Activated CD8-positive, alpha-beta memory T cell treated with anti-CD3 and anti-CD28 coated beads for 4 hours (primary cell): ENCODE measurements around the gene PRR7.

Experiments used
- DNase-seq, 2 donors: peaks; one replicate each; pipeline ENCODE4 v3.0.0-alpha.2; 2020; ENCODE audit warnings: low read depth in 2 of 2

PRR7 gene

DNA sequence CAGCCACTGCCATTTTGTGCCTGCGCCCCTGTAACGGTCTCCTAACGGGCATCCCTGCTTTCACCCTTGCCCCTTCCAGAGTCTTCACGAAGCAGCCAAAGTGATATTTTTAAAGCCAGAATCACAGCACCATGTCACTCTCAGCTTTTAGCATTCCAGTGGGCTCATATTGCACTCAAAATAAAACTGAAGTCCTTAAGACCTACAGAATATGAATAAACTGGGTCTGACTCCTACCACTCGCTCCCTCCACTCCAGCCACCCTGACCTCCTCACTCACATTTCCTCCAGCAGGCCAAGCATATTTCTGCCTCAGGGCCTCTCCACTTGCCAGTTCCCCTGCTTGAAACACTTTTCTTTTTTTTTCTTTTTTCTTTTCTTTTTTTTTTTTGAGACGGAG lies 53.2 kb downstream of the PRR7 start:
- DNase-seq: no peak

DNA sequence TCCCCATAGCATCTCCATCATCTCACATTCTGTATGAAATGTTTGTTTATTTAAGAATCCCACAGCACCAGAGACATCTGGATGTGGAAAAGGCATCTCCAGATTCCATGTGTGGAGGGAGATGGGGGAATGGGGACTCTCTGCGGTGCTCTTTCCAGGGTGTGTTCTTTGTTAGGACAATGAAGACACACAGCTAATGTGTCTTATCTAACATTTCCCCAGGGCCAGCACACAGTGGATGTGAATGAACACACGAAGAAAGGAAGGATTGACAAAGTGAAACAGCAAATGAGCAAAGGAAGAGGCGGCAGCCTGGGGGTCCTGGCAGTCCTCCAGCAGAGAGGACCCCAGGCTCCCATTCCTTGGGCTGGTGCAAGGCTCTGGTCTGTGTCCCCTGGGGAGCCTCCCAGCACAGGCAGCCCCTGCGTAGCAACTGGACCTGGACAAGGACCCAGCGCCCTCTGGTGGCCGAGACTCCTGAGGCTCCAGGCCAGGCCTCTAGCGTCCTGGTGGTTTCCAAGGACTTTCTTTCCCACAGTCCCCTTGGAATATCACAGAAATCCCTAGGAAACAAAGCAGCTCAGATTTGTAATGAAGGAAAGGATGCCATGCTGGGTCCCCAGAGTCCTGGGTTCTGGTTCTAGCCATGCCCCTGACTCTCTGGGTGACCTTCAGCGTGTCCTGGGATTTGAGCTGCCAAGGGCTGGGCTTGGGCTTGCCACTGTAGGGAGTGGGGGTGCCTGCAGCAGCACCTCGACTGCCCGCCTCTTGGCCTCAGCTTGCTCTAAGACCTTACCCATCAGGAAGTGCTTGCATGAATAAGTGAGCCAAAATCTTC lies 54.3 kb downstream of the PRR7 start:
- DNase-seq: peak; percentile 69 to 77

DNA sequence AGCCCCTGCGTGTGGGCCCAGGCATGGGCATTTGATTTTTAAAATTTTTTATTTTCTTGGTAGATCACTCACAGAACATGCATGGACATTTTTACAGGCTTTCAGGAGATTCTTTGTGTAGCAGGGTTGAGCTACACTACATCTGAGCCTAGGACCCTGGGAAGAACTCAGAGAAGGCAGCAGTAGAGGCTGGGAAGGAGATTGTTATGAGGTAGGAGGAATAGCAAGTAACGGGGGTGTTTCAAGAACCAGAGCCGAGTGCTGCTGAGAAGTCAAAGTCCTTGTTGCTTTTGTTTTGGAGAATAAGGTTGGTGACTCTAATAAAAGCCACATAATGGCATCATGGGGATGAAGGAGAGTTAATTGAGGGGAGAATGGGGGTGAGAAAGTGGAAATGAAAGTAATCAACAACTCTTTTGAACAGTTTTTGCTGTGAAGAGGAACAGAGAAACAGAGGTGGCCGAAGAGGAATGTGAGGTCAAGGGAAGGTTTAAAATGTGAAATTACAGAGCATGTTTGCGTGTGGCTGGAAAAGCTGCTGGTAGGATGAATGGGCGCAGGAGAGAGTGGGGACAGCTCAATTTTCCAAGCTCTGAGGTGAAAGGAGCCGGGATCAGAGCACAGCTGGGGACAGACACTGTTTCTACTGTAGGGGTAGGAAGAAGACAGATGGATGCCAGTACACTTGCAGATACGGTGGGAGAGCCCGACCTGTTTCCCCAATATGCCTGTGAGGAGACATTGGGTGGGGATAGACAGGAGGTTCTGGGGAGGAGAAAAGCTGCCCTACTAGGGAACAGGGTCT lies 55.5 kb downstream of the PRR7 start:
- no peak for DNase-seq

DNA sequence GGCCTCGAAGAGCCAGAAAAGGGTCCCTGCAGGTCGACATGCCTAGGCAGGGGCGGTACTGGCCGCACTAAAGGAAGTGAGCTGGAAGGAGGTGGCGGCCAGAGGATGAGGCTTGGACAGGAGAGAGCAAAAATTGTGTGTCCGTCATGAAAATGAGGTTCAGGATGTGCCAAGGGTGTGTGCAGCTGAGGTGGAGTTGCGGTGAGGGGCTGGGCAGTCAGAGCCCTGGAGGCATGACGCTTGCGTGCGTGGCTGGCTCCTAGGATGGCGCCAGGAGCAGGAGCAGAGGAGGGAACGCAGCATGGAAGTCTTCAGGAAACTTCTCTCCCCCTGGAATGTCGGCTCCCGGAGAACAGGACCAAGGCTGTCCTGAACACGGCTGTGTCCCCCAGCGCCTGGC lies 56.3 kb downstream of the PRR7 start:
- no peak for DNase-seq

DNA sequence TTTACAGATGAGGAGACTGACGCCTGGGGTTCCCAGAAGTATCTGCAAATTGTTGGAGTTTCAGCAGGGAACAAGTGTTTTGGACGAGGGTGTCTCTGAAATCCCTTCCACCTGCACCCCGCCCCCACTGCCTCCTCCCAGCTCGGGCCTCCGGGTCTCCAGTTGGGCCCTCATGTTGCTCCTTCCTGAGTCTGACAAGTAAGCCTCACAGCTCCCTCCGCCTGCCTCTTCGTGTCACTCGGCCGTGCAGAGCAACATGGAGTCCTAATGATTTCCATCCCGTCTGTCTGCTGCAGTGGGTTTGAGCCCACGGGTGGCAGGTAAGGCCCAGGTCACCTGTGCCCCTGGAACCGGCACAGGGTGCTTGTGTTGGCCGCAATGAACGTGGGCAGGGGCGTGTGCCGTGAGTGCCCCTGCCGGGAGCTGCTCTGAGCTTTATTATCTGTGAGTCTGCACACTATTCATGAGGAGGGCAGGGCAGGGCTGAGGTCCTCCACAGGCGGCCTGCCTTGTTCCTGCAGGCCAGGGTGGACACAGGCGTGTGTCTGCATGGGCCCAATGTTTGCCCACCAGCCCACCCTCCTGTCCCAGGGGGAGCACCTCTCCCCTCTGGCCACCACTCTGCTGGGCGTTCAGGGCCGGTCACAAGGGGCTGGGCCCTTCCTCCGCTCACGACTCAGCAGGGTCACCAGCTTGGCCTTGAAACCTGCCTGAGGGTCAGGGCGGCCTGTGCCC lies 56.9 kb downstream of the PRR7 start:
- DNase-seq: no peak

DNA sequence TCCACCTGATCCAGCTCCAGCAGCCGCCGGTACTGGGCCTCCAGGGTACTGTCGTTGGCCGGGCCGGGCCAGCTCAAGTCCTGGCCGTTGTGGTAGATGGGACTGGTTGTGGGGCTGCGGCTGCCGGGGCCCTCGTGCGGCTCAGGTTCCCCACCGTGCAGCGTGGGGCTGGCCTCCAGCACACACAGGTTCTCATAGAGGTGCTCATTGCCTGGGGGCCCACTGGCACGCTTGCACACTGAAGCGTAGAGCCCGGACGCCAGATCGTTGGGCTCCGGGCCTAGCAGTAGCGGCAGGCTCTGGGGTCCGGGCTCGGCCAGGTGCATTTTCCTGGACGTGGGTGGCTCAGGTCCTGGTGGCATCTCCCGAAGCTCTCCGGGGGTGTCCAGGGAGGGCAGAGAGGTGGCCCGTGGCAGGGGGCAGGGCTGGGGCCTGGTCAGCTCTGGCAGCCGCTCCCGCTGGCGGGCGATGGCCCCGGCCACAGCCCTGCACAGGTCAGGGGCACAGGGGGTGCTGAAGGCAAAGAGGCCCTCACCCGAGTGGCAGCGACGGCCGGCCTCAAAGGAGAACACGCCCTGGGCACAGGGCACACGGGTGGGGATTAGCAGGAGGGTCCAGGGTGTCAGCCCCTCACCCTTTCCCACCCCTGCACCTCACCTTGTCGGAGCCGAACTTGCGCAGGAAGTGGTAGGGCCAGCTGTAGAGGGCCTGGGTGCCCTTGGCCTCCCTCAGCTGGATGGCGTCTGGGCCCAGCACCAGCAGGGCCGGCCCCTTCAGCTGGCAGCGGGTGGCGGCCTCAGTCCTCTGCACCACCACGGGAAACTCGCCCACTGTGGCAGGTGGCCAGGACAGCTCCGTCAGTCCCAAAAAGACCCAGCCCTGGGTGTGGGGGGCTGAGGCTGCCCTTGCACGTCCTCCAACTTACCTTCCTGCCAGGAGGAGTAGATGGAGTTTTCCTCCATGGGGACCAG lies 57.8 kb downstream of the PRR7 start:
- DNase-seq: no peak

DNA sequence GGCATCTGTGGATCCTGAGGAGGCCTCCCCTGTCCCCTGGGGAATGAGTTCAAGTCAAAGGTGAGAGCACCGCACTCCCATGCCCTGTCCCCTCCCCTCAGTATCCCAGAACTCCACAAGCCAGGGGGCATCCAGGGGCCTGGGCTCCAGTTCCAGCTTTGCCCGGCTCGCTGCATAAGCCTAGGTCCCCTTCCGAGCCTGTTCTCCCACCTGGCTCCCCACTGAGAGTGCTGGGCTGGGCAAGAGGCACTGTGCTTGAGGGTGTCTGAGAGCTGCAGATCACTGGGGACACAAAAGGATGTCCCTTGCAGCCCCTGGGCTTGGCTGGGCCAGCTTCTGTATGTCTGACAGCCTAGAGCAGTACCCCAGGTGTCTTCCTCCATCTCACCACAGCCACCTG lies 58.5 kb downstream of the PRR7 start:
- DNase-seq: no peak
